ENCODE data around the gene FAM181A. TPM values are rescaled to one million over a fixed set of nuclear protein-coding genes. Genes with fewer than 3 reads are reported as not detected.

The FAM181A gene
- polyA plus RNA-seq, 1 donor from 2014 or later: 0.43 TPM

- H4K20me1 ChIP-seq (ENCODE audit: insufficient read depth): no peaks in the 10 kb centered on the region
- H3K27me3 ChIP-seq (ENCODE audit: insufficient read depth, low read depth, low read length): no peaks in the 10 kb centered on the region
- no peaks in the 10 kb centered on the region for H3K36me3 ChIP-seq (ENCODE audit: insufficient read depth, low read length)
- no peaks in the 10 kb centered on the region for H3F3A ChIP-seq (ENCODE audit: insufficient read depth, low read length, poor library complexity, severe bottlenecking)
- no peaks in the 10 kb centered on the region for H3K9me2 ChIP-seq (ENCODE audit: insufficient read depth, low read length)
- H3K79me2 ChIP-seq (replicated peaks; ENCODE audit: insufficient read depth, low read length): no peaks in the 10 kb centered on the region
- H3K4me2 ChIP-seq (ENCODE audit: low read length): no peak overlapping the region
- H3K27ac ChIP-seq (ENCODE audit: low read length): no peak overlapping the region
- H3K9me3 ChIP-seq (ENCODE audit: low read length): no peaks in the 10 kb centered on the region
- H2AFZ ChIP-seq (ENCODE audit: low read depth, low read length): no peak overlapping the region
- no peak overlapping the region for H3K4me3 ChIP-seq (ENCODE audit: low read length)
- no peak overlapping the region for H3K9ac ChIP-seq (ENCODE audit: low read length)
- no peak for TF ChIP-seq EZH2 (IDR thresholded peaks at IDR 0.05; ENCODE audit: borderline replicate concordance, insufficient read depth, low read length, poor library complexity, severe bottlenecking)
- no peak for TF ChIP-seq REST (IDR thresholded peaks at IDR 0.05; ENCODE audit: borderline replicate concordance)
These were observed 21.5 kb upstream of the FAM181A start for GRCh38 chr14:93905623-93906022.

- Histone ChIP-seq H2AFZ (ENCODE audit: low read depth, low read length) (no peak overlapping the region), H3K27ac (ENCODE audit: low read length) (no peak overlapping the region), H4K20me1 (ENCODE audit: insufficient read depth) (no peaks in the 10 kb centered on the region), H3K9me3 (ENCODE audit: low read length) (no peaks in the 10 kb centered on the region), H3K79me2 (replicated peaks; ENCODE audit: insufficient read depth, low read length) (no peaks in the 10 kb centered on the region), H3F3A (ENCODE audit: insufficient read depth, low read length, poor library complexity, severe bottlenecking) (no peaks in the 10 kb centered on the region), H3K36me3 (ENCODE audit: insufficient read depth, low read length) (no peaks in the 10 kb centered on the region), H3K9me2 (ENCODE audit: insufficient read depth, low read length) (no peaks in the 10 kb centered on the region), H3K27me3 (ENCODE audit: insufficient read depth, low read depth, low read length) (no peaks in the 10 kb centered on the region), H3K4me2 (ENCODE audit: low read length) (no peak overlapping the region), H3K9ac (ENCODE audit: low read length) (no peak overlapping the region), H3K4me3 (ENCODE audit: low read length) (no peak overlapping the region)
- no peak for TF ChIP-seq EP300 (conservative IDR thresholded peaks at IDR 0.05; ENCODE audit: poor library complexity, severe bottlenecking)
- TF ChIP-seq RAD21 (conservative IDR thresholded peaks at IDR 0.05): no peak
- TF ChIP-seq MXI1 (conservative IDR thresholded peaks at IDR 0.05; ENCODE audit: poor library complexity, severe bottlenecking): no peak
- no peak for TF ChIP-seq REST (IDR thresholded peaks at IDR 0.05; ENCODE audit: borderline replicate concordance)
- no peak for TF ChIP-seq CTCF (IDR thresholded peaks at IDR 0.05; ENCODE audit: poor library complexity, severe bottlenecking)
- TF ChIP-seq POLR2AphosphoS5 (IDR thresholded peaks at IDR 0.05): no peak
- TF ChIP-seq SMC3 (conservative IDR thresholded peaks at IDR 0.05; ENCODE audit: poor library complexity): no peak
- no peak for TF ChIP-seq TAF1 (IDR thresholded peaks at IDR 0.05; ENCODE audit: low read depth)
- no peak for TF ChIP-seq EZH2 (IDR thresholded peaks at IDR 0.05; ENCODE audit: borderline replicate concordance, insufficient read depth, low read length, poor library complexity, severe bottlenecking)
These were observed 20.5 kb upstream of the FAM181A start for GRCh38 chr14:93906341-93907329.
